ENCODE data around the gene SLC22A23.

The SLC22A23 gene

GRCh38 chr6:3398755-3399696, 57.8 kb downstream of the SLC22A23 start:
- Histone ChIP-seq H3K27ac (ENCODE audit: low read depth, low read length) (no peak overlapping the region), H3K27me3 (ENCODE audit: control insufficient read depth, insufficient read depth, low read length) (no peaks in the 10 kb centered on the region), H3K36me3 (ENCODE audit: control insufficient read depth, insufficient read depth, low read length) (no peaks in the 10 kb centered on the region), H3K4me3 (ENCODE audit: low read depth, low read length) (no peak overlapping the region), H3K9me3 (ENCODE audit: control insufficient read depth, insufficient read depth, low read length) (no peaks in the 10 kb centered on the region), H3K4me1 (ENCODE audit: control insufficient read depth, insufficient read depth, low read length) (no peaks in the 10 kb centered on the region), H3K9ac (ENCODE audit: low read depth, low read length) (no peak overlapping the region)

- H3K4me1 ChIP-seq (ENCODE audit: control insufficient read depth, insufficient read depth, low read length): no peaks in the 10 kb centered on the region
- no peaks in the 10 kb centered on the region for H3K9me3 ChIP-seq (ENCODE audit: control insufficient read depth, insufficient read depth, low read length)
- no peaks in the 10 kb centered on the region for H3K27me3 ChIP-seq (ENCODE audit: control insufficient read depth, insufficient read depth, low read length)
- H3K4me3 ChIP-seq (ENCODE audit: low read depth, low read length): no peak overlapping the region
- no peak overlapping the region for H3K9ac ChIP-seq (ENCODE audit: low read depth, low read length)
- no peaks in the 10 kb centered on the region for H3K36me3 ChIP-seq (ENCODE audit: control insufficient read depth, insufficient read depth, low read length)
- no peak overlapping the region for H3K27ac ChIP-seq (ENCODE audit: low read depth, low read length)
Measured at GRCh38 chr6:3398165-3398562, 58.7 kb downstream of the SLC22A23 start.

- H3K27ac ChIP-seq (ENCODE audit: low read depth, low read length): no peak overlapping the region
- no peaks in the 10 kb centered on the region for H3K27me3 ChIP-seq (ENCODE audit: control insufficient read depth, insufficient read depth, low read length)
- no peaks in the 10 kb centered on the region for H3K36me3 ChIP-seq (ENCODE audit: control insufficient read depth, insufficient read depth, low read length)
- H3K4me1 ChIP-seq (ENCODE audit: control insufficient read depth, insufficient read depth, low read length): no peaks in the 10 kb centered on the region
- no peaks in the 10 kb centered on the region for H3K9me3 ChIP-seq (ENCODE audit: control insufficient read depth, insufficient read depth, low read length)
- H3K9ac ChIP-seq (ENCODE audit: low read depth, low read length): no peak overlapping the region
- H3K4me3 ChIP-seq (ENCODE audit: low read depth, low read length): no peak overlapping the region
Measured at GRCh38 chr6:3397229-3398164, 59.4 kb downstream of the SLC22A23 start.

GRCh38 chr6:3396503-3397180, 60.2 kb downstream of the SLC22A23 start:
- H3K36me3 ChIP-seq (ENCODE audit: control insufficient read depth, insufficient read depth, low read length): no peaks in the 10 kb centered on the region
- H3K4me1 ChIP-seq (ENCODE audit: control insufficient read depth, insufficient read depth, low read length): no peaks in the 10 kb centered on the region
- no peak overlapping the region for H3K9ac ChIP-seq (ENCODE audit: low read depth, low read length)
- H3K27ac ChIP-seq (ENCODE audit: low read depth, low read length): no peak overlapping the region
- H3K9me3 ChIP-seq (ENCODE audit: control insufficient read depth, insufficient read depth, low read length): no peaks in the 10 kb centered on the region
- no peak overlapping the region for H3K4me3 ChIP-seq (ENCODE audit: low read depth, low read length)
- H3K27me3 ChIP-seq (ENCODE audit: control insufficient read depth, insufficient read depth, low read length): no peaks in the 10 kb centered on the region

GRCh38 chr6:3394671-3395070, 62.2 kb downstream of the SLC22A23 start:
- no peaks in the 10 kb centered on the region for H3K27me3 ChIP-seq (ENCODE audit: control insufficient read depth, insufficient read depth, low read length)
- no peaks in the 10 kb centered on the region for H3K4me1 ChIP-seq (ENCODE audit: control insufficient read depth, insufficient read depth, low read length)
- no peak overlapping the region for H3K9ac ChIP-seq (ENCODE audit: low read depth, low read length)
- no peak overlapping the region for H3K27ac ChIP-seq (ENCODE audit: low read depth, low read length)
- no peaks in the 10 kb centered on the region for H3K9me3 ChIP-seq (ENCODE audit: control insufficient read depth, insufficient read depth, low read length)
- H3K4me3 ChIP-seq (ENCODE audit: low read depth, low read length): no peak overlapping the region
- H3K36me3 ChIP-seq (ENCODE audit: control insufficient read depth, insufficient read depth, low read length): no peaks in the 10 kb centered on the region

GRCh38 chr6:3393836-3394202, 63.0 kb downstream of the SLC22A23 start:
- no peak overlapping the region for H3K27ac ChIP-seq (ENCODE audit: low read depth, low read length)
- H3K9me3 ChIP-seq (ENCODE audit: control insufficient read depth, insufficient read depth, low read length): no peaks in the 10 kb centered on the region
- H3K9ac ChIP-seq (ENCODE audit: low read depth, low read length): no peak overlapping the region
- H3K36me3 ChIP-seq (ENCODE audit: control insufficient read depth, insufficient read depth, low read length): no peaks in the 10 kb centered on the region
- no peak overlapping the region for H3K4me3 ChIP-seq (ENCODE audit: low read depth, low read length)
- H3K27me3 ChIP-seq (ENCODE audit: control insufficient read depth, insufficient read depth, low read length): no peaks in the 10 kb centered on the region
- H3K4me1 ChIP-seq (ENCODE audit: control insufficient read depth, insufficient read depth, low read length): no peaks in the 10 kb centered on the region

GRCh38 chr6:3392930-3393835, 63.7 kb downstream of the SLC22A23 start:
- Histone ChIP-seq H3K4me1 (ENCODE audit: control insufficient read depth, insufficient read depth, low read length) (no peaks in the 10 kb centered on the region), H3K9me3 (ENCODE audit: control insufficient read depth, insufficient read depth, low read length) (no peaks in the 10 kb centered on the region), H3K36me3 (ENCODE audit: control insufficient read depth, insufficient read depth, low read length) (no peaks in the 10 kb centered on the region), H3K27ac (ENCODE audit: low read depth, low read length) (no peak overlapping the region), H3K9ac (ENCODE audit: low read depth, low read length) (no peak overlapping the region), H3K27me3 (ENCODE audit: control insufficient read depth, insufficient read depth, low read length) (no peaks in the 10 kb centered on the region), H3K4me3 (ENCODE audit: low read depth, low read length) (no peak overlapping the region)

- no peaks in the 10 kb centered on the region for H3K36me3 ChIP-seq (ENCODE audit: control insufficient read depth, insufficient read depth, low read length)
- H3K27ac ChIP-seq (ENCODE audit: low read depth, low read length): no peak overlapping the region
Measured at GRCh38 chr6:3391902-3392458, 64.9 kb downstream of the SLC22A23 start.

GRCh38 chr6:3390698-3391097, 66.2 kb downstream of the SLC22A23 start:
- H3K27ac ChIP-seq (ENCODE audit: low read depth, low read length): no peak overlapping the region

More at GRCh38 chr6:3391902-3392458, 64.9 kb downstream of the SLC22A23 start:
- Histone ChIP-seq H3K4me3 (ENCODE audit: low read depth, low read length) (no peak overlapping the region), H3K4me1 (ENCODE audit: control insufficient read depth, insufficient read depth, low read length) (no peaks in the 10 kb centered on the region), H3K9ac (ENCODE audit: low read depth, low read length) (no peak overlapping the region), H3K9me3 (ENCODE audit: control insufficient read depth, insufficient read depth, low read length) (no peaks in the 10 kb centered on the region), H3K27me3 (ENCODE audit: control insufficient read depth, insufficient read depth, low read length) (no peaks in the 10 kb centered on the region)

More at GRCh38 chr6:3390698-3391097, 66.2 kb downstream of the SLC22A23 start:
- Histone ChIP-seq H3K9ac (ENCODE audit: low read depth, low read length) (no peak overlapping the region), H3K4me3 (ENCODE audit: low read depth, low read length) (no peak overlapping the region), H3K36me3 (ENCODE audit: control insufficient read depth, insufficient read depth, low read length) (no peaks in the 10 kb centered on the region), H3K27me3 (ENCODE audit: control insufficient read depth, insufficient read depth, low read length) (no peaks in the 10 kb centered on the region), H3K9me3 (ENCODE audit: control insufficient read depth, insufficient read depth, low read length) (no peaks in the 10 kb centered on the region), H3K4me1 (ENCODE audit: control insufficient read depth, insufficient read depth, low read length) (0 out of 2 replicates have a peak, but pooled peaks cover 3% of the 10 kb centered on the region)

Measured in HUES48 (cell line).